Stimulated activated CD8-positive, alpha-beta memory T cell treated with anti-CD3 and anti-CD28 coated beads, Interleukin-2, amount 100 ng/mL, for 48 hours (primary cell): ENCODE data around the gene NRN1.
"Not testable (repeated sequence)": the region's sequence is repeated elsewhere in the genome, so short reads cannot be mapped to it uniquely, and the experiment has no call there.

ENCODE experiments used
- DNase-seq, 2 donors: peaks; one replicate each; pipeline ENCODE4 v3.0.0-alpha.2; 2020; ENCODE audit warnings: low read depth in 2 of 2

NRN1 gene

GRCh38 chr6:5981126-5982026, 25.3 kb downstream of the NRN1 start:
- no peak for DNase-seq

GRCh38 chr6:5979650-5980420, 26.9 kb downstream of the NRN1 start:
- DNase-seq: no peak

- DNase-seq: no peak
Observed at GRCh38 chr6:5976811-5977210, 29.9 kb downstream of the NRN1 start.

- no peak for DNase-seq
Observed at GRCh38 chr6:5968817-5969734, 37.6 kb downstream of the NRN1 start.

GRCh38 chr6:5968036-5968435, 38.7 kb downstream of the NRN1 start:
- DNase-seq: not testable (repeated sequence)

GRCh38 chr6:5967594-5967993, 39.1 kb downstream of the NRN1 start:
- DNase-seq: peak in 1 of 2 donors; percentile 17

- DNase-seq: no peak
Observed at GRCh38 chr6:5962794-5963193, 43.9 kb downstream of the NRN1 start.

GRCh38 chr6:5961836-5962235, 44.9 kb downstream of the NRN1 start:
- DNase-seq: no peak

- DNase-seq: no peak
Observed at GRCh38 chr6:5960456-5960855, 46.3 kb downstream of the NRN1 start.

GRCh38 chr6:5958921-5959320, 47.8 kb downstream of the NRN1 start:
- DNase-seq: no peak

GRCh38 chr6:5956939-5957338, 49.8 kb downstream of the NRN1 start:
- no peak for DNase-seq

GRCh38 chr6:5950361-5950785, 56.4 kb downstream of the NRN1 start:
- DNase-seq: peak in 1 of 2 donors; percentile 8
